Endothelial cell (in vitro differentiated cells): ENCODE data around the gene ING3. TPM values are rescaled to one million over a fixed set of nuclear protein-coding genes. Genes with fewer than 3 reads are reported as not detected.
A peak's percentile ranks its signal among the peaks of the same experiment; 100 is the strongest.

Experiments used
- DNase-seq: peaks from one replicate; pipeline ENCODE4 v3.0.0; 2021; ENCODE audit warnings: low spot score
- H3K27ac Mint-ChIP-seq: one replicate; pipeline ENCODE4 v1.8.0; 2021; ENCODE audit warnings: mixed read lengths, inconsistent platforms; ENCODE audit not compliant: unreplicated experiment
- H3K27me3 Mint-ChIP-seq: one replicate; pipeline ENCODE4 v1.8.0; 2021; ENCODE audit warnings: mild to moderate bottlenecking, moderate library complexity, mixed read lengths, inconsistent platforms; ENCODE audit not compliant: unreplicated experiment
- H3K36me3 Mint-ChIP-seq: one replicate; pipeline ENCODE4 v1.8.0; 2021; ENCODE audit warnings: mild to moderate bottlenecking, low read depth, mixed read lengths, inconsistent platforms; ENCODE audit not compliant: unreplicated experiment
- H3K4me1 Mint-ChIP-seq: one replicate; pipeline ENCODE4 v1.8.0; 2021; ENCODE audit warnings: mild to moderate bottlenecking, mixed read lengths, inconsistent platforms; ENCODE audit not compliant: unreplicated experiment
- H3K4me3 Mint-ChIP-seq: one replicate; pipeline ENCODE4 v1.8.0; 2021; ENCODE audit warnings: mild to moderate bottlenecking, mixed read lengths, inconsistent platforms; ENCODE audit not compliant: unreplicated experiment
- H3K9me3 Mint-ChIP-seq: one replicate; pipeline ENCODE4 v1.8.0; 2021; ENCODE audit warnings: mixed read lengths, inconsistent platforms; ENCODE audit not compliant: unreplicated experiment
- CTCF ChIP-seq: fragments of 200-600 bp; sonication (generic); IDR thresholded peaks from one replicate; pipeline ENCODE4 v1.5.0; 2021; ENCODE audit warnings: antibody characterized with exemption; ENCODE audit not compliant: unreplicated experiment
- total RNA-seq: library from RNA; stranded (reverse); fragmentation: NEBNext Ultra II Directional; extraction: Animal tissue kit (Norgen Biotek cat#: 25700); gene quantifications from one replicate; pipeline ENCODE4 v1.2.1, GENCODE V29; 2021; ENCODE audit not compliant: unreplicated experiment

The ING3 gene
- total RNA-seq, 1 donor from 2014 or later = 15.6 TPM

- Mint-ChIP-seq H3K36me3 (no peaks in the 10 kb centered on the region), H3K4me1 (peaks cover 16% of the 10 kb centered on the region), H3K9me3 (no peaks in the 10 kb centered on the region), H3K27ac (no peak overlapping the region), H3K4me3 (peak overlapping the region; percentile 87), H3K27me3 (no peaks in the 10 kb centered on the region)
- TF ChIP-seq CTCF = peak; percentile 88
- DNase-seq = peak; percentile 83
Observed at GRCh38 chr7:120987683-120988590, 37.4 kb downstream of the ING3 start.

DNA sequence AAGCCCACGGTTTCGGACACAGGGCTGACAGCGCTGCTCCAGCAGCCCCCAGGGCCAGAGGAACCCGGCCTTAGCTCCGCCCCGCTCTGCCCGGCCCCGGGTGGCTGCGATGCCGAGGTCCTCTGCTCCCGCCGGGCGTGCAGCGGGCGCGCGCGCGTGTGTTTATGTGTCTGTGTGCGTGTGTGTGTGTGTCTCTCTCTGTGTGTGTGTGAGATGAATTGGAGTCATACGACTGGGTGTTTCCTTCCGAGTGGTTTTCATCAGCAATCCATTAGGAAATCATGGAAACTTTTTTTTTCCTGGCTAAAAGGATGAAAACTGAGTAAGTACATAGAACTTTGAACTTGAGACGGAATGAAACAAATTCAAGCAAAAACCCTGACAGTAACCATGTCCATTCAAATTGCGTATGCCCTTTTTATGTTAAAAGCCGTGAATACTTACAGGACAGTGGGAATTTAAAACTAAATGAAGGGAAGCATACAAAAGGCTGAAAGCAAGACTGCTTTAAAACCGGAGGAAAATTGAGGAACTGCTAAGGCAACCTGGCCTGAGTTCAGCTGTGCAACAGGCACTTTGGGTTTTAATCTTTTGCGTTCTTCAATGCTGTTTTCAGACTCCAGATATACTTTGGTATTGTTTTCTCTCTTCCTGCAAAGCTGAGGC, 38.1 kb downstream of the ING3 start, which contains the start of gene CPED1:
CPED1 (plus strand) TSS at position 121 of the 666 bp plus-strand sequence. CDS start 911 bp downstream, outside the sequence.
- Mint-ChIP-seq H3K27me3 (no peaks in the 10 kb centered on the region), H3K36me3 (no peaks in the 10 kb centered on the region), H3K4me1 (peaks cover 16% of the 10 kb centered on the region), H3K9me3 (no peaks in the 10 kb centered on the region), H3K4me3 (peak within 1 kb of the TSS; percentile 87), H3K27ac (no peak within 1 kb of the TSS)
- DNase-seq = peak; percentile 59
- TF ChIP-seq CTCF = no peak

GRCh38 chr7:120989257-120990220, 39.0 kb downstream of the ING3 start:
- no peaks in the 10 kb centered on the region for H3K9me3 Mint-ChIP-seq
- no peak for TF ChIP-seq CTCF
- DNase-seq = no peak
- H3K27me3 Mint-ChIP-seq = peaks cover 2% of the 10 kb centered on the region
- no peaks in the 10 kb centered on the region for H3K36me3 Mint-ChIP-seq
- peaks cover 12% of the 10 kb centered on the region for H3K4me1 Mint-ChIP-seq
- no peak overlapping the region for H3K27ac Mint-ChIP-seq
- H3K4me3 Mint-ChIP-seq = no peak overlapping the region

DNA sequence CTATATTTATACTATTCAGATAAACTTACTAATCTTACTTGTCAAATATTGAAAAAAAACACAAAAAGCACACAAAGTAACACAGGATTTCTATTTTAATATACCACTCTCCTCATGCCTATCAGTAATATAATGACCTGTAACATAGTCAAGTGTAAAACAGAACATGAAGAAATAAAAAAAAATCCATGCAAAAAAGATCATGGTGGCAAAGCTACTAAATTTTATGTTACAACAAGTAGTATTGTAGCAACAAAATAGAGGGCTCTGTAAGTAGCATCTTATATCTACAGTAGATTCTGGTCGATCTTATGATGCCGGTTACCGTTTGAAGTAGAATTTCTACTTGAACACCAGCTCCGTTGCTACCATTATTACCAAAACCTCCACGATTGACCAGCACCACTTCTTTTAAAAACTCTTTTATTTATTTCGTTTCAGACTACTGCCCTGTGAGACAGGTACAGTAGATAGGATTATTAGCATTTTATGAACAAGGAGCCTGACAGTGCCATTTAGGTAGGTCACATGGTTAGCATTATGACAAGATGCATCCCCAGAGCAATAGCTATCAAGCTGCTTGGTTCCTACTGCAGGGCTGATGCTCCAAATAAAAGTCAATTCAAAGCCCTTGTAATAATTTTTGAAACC, 40.0 kb downstream of the ING3 start:
- Mint-ChIP-seq H3K9me3 (no peaks in the 10 kb centered on the region), H3K4me1 (peaks cover 11% of the 10 kb centered on the region), H3K27ac (no peak overlapping the region), H3K4me3 (no peak overlapping the region), H3K36me3 (no peaks in the 10 kb centered on the region), H3K27me3 (peaks cover 2% of the 10 kb centered on the region)
- TF ChIP-seq CTCF = no peak
- no peak for DNase-seq
